HG03571 (cell line): ENCODE results near the gene NCBP1.
"Not testable (repeated sequence)": the region's sequence is repeated elsewhere in the genome, so short reads cannot be mapped to it uniquely, and the experiment has no call there.

Source experiments
- ATAC-seq: cut with Tn5 transposase; IDR thresholded peaks from one replicate; pipeline ENCODE4 v1.9.1; 2021; ENCODE audit not compliant: unreplicated experiment

Gene NCBP1

DNA sequence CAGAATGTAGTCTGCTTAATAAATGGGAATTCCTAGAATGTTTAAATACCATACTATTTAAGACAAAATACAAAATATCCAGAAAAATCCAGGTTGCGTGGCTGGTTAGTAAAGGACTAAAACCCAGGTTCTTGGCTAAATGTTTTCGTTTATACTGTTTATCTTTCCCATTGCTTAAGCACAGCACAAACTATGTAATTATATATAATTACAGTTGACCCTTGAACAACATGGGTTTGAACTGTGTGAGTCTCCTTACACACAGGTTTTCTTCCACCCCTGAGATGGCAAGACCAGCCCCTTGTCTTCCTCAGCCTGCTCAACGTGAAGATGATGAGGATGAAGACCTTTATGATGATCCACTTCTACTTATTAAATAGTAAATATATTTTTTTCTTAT lies 38.8 kb downstream of the NCBP1 start:
- ATAC-seq: no peak

DNA sequence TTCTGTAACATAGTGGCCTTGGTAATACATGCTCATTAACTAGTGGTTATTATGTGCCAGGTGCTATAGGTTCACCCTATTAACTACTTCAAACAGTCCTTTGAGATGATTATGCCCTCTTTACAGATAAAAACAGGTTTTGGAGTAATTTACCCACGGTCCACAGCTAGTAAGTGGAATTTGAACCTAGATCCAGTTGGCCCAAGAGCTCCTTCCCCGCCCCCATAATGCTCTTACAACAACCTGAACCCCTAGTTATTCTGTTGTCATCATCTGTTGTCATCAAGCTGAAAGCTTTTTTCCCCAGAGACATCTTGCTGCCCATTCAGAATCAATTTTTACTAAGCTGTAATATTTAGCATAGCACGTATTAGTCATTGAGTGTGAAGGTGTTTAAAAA lies 40.3 kb downstream of the NCBP1 start:
- ATAC-seq: no peak

DNA sequence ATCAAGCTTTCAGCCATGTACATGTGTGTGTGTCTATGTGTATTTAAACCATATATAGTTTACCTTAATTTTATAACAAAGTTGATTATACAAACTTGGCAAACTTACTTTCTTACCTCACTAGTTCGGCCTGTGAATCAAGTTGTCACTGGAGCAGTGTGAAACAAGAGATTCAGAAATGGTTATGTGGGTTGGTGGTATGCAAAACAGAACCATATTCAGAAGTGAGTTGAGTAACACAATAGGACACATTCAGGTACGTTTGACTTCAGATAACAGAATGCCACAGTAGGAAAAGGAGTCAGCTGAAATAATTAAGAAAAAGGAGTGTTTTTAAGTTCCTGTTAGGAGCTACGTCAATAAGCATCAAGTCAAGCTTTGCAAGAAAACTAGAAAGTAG lies 42.0 kb downstream of the NCBP1 start:
- no peak for ATAC-seq

DNA sequence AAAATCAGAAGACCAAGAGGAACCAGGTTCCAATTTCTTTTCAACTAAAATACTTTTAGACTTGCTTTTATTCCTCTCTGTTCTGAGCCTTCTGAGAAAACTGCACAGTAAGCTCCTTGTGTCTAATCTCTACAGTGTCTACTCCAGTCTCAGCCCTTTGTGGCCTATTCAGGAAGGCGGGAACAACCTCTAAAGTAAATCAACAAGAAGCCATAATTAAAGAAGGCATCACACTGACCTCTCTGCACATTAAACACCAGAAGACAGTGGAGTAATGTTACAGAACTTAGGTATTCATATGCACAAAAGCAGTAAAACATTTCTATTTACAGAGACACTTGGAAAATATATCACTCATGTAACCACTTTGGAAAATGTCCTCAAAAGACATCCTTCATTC lies 48.6 kb downstream of the NCBP1 start:
- no peak for ATAC-seq

DNA sequence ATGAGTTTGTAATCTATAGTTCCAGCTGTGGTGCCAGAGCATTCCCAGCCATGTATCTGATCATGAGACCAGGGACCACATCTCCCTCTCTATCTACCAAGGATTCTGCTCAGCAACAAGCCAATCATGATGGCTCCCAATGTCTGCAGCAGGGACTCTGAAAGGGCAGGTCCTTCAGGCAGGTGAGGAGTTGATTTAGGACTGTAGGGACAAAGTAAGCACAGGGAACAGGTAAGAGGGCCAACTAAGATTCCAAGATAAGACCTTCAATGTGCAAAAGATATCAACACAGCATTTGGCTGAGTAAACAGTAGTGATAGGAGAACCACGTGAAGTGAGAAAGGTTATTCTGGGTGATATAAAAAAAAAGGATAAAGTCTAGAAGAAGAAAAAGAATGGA lies 55.0 kb downstream of the NCBP1 start:
- ATAC-seq: no peak

DNA sequence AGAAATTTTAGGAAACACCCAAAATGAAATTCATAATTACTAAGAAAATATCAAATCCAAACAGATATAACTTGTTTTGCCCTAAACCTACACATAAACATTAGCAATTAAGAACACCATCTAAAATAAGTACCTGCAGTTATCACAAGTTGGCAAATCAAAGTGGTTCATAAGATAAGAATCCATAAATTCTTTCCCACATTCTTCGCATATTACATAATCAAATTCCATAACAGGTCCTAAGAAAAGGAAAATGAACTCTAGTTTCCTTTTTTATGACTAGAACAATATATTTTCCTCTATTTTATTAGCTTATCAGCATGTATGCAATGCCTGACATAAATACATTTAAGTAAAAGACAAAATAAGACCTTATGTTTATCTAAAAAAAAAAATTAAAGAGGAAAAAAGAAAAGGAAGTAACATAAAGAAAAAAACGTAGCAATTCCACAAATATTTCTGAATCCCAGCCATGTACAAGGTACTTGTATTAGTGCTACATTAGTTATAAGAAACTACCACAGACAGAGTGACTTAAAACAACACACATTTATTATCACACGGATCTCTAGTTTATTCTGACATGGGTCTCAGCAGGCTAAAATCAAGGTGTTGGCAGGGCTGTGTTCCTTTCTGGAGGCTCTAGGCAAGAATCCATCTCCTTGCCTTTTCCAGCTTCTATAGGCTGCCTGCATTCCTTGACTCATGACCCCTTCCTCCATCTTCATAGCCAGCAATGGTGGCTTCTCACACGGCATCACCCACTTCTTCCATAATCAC lies 56.0 kb downstream of the NCBP1 start:
- no peak for ATAC-seq

DNA sequence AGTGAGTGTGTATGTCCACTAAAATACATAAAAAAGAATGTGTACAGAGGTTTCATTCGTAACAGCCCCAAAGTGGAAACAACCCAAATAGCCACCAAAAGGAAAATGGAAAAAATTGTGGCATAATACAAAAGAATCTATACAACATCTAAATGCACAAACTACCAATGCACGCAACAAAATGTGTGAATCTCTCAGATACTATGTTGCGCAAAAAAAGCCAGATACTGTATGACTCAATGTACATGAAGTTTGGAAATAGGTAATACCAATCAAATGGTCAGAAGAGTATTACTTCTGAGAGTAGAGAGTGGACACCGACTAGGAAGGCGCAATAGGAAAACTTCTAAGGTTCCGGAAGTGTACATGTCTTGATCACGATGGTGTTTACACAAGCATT lies 61.1 kb downstream of the NCBP1 start:
- no peak for ATAC-seq

DNA sequence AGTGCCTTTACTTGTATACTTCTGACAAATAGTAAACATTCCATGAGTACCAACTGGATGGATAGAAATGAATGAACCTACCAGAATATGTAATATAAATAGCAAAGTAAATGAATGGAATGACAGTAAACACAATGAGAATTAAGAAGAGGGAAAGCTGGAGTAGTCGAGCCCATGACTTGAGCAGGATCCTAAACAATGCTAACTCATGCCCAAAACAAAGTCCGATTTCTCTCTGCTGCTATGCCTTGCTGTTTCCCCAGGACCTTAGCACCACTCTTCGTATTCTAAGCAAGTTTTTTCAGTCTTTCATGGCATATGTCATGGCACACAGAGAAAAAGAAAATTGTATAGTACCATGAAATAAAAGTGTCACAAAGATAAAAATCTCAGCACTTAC lies 61.8 kb downstream of the NCBP1 start:
- no peak for ATAC-seq

DNA sequence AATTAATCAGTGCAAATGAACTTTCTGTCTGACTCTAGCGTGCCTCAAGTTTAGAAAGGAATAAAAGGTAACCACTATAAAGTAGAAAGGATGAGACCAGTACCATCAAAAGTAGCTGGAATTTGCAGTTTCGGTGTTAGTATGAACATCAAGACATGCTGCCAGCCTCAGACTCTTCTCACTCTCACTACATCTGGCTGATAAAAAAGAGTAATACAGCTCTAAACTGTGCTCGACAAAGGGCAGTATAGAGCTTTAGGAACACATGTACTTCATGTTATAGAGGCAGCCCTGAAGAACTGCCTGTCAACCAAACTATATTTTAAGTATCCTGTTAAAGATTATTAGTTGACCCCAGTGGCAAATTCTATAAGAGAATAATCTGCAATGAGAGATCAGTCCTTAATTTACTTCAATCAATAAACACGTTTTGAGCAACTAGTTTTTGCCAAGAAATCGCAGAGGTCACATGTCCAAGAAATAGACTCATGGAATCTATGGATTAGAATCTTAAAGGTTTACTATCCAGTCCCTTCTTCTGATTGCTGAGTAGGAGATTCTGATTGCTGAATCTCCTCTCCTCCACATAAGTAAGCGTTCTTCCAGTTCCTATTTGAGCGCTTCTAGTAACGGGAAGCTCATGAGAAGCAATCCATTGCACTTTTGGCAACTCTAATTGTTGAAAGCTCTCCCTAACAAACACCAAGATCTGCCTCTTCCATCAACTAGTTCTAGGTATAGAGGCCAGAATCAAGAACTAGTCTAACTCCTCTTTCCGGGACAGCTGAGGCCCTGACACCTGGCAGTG lies 62.6 kb downstream of the NCBP1 start:
- ATAC-seq: peak; percentile 1

DNA sequence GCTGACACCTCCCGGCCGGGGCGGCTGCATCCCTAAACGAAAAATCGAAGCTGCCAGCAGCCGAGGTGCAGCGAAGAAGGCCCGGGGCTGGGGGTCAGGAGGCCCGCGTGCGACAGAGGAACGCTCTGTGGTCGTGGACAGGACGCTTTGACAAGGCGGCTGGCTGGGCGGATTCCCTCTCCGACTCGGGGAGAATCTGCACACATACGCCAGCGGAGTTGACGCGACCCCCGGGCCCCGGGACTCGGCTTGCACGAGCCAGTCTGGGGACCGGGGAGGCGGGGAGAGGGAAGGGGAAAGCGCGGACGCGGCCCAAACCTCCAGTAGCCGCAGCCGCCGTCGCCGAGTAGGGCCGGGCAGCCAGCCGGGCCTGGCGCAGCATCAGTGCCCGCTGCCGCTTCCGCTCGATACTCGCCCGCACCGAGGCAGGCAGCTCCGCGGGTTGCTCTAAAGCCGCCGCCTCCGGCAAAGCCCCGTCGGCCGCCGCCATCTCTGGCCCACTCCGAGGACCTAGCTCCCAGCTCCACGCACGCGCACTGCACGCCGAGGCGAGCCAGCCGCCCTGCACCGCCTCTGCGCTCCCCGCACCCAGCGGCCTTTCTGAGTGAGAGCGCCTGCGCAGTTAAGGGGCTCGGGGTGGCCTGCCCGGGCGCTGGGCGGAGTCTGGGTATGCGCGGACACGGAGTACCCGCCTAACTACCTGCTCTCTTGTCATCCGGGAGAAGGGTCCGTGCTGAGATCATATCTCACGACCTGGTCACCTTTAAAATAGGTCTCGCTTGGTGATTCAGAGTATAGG lies 63.4 kb downstream of the NCBP1 start, which contains the start of gene XPA:
Gene XPA, minus strand, starts transcription at position 538 of the 799 bp plus-strand sequence. Its CDS starts 48 bp downstream, at position 490.
- ATAC-seq: peak; percentile 85

DNA sequence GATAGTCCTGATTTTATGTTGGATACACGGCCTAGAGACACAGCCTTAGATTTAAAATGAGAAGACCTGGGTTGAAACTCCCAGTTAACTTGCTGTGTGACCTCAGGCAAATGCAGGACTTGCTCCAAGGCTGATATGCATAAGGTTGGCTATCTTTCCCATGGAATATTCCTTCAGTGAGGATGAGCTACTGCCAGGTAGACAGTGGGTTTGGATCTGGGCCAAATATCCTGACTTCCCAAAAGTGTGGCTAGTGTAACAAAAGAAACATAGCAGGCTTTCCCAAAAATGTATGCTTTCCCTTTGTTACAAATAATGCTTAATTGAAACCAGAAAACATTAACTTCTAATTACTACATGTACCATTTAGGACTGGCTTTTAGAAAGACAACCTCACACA lies 64.2 kb downstream of the NCBP1 start:
- no peak for ATAC-seq

DNA sequence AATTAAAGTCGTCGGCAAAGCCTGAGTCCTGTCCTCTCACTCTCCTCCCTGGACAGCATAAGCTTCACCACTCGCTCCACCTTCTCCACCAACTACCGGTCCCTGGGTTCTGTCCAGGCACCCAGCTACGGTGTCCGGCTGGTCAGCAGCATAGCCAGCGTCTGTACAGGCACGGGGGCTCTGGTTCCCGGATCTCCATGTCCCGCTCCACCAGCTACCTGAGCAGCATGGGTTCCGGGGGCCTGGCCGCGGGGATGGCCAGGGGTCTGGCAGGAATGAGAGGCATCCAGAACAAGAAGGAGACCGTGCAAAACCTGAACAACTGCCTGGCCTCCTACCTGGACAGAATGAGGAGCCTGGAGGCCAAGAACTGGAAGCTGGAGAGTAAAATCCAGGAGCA lies 65.2 kb downstream of the NCBP1 start:
- ATAC-seq: no peak

DNA sequence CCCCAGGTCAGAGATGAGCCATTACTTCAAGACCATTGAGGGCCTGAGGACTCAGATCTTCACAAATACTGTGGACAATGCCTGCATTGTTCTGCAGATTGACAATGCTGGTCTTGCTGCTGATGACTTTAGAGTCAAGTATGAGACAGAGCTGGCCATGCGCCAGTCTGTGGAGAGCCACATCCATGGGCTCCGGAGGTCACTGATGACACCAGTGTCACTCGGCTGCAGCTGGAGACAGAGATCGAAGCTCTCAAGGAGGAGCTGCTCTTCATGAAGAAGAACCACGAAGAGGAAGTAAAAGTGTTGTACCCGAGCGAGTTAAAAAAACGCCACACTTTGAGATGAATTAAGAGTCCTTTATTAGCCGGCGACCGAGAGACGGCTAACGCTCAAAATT lies 65.7 kb downstream of the NCBP1 start:
- not testable (repeated sequence) for ATAC-seq

DNA sequence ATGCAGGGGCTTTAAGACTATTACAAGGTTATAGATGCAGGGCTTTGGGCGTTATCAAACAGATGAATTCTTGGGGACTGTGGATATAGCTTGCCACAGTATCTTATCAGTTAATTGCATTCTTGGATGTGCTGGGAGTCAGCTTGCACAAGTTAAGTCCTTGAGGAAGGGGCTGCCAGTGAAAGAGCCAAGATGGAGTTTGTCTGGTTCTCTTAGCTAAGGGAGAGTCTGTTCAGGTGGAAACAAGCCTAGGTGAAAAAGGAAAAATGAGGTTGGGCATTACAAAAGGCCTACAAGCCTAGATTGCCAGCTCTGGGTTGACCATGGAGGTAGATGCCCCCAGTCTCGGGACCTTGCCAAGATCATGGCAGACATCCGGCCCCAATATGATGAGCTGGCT lies 66.2 kb downstream of the NCBP1 start:
- ATAC-seq: not testable (repeated sequence)

DNA sequence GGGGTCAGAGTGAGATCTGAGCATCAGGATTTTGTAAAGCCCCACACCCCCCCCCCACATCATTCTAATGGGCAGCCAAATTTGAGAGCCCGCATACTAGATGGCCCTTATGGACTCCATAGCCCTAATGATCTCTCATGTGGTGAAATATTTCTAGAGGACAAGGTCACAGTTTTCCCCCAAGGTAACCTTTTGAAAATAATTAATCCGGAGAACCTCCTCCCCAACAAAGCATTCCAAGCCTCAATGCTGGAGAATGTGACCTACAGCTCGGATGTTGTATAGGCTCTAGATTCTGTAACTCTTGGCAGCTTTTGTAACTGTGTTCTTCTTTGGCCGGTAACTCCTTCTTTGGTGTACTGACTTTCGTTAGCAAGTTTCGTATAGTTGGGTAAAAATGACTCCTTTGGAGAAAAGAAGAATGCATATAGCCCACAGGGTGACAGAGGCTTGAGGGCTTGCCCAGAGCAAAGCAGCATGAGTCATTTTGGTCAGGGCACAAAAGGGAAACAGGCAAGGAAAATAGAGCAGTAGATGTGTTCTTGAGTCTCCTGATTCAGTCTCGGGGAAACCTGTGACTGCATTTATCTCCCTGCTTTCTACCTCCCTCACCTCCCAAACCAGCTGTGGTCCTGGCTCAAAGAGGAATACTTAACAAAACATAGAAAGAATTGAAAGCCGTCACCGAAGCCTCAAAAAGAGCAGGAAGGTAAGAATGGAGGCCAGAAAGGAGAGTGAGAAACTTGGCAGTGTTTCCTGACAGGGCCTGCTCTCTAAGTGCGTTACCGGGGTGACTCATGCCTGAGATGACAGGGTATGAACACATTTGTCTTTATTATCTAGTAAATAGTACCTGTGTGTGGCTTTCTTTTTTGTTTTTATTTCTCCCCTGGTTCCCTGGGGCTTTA lies 70.1 kb downstream of the NCBP1 start:
- ATAC-seq: no peak

DNA sequence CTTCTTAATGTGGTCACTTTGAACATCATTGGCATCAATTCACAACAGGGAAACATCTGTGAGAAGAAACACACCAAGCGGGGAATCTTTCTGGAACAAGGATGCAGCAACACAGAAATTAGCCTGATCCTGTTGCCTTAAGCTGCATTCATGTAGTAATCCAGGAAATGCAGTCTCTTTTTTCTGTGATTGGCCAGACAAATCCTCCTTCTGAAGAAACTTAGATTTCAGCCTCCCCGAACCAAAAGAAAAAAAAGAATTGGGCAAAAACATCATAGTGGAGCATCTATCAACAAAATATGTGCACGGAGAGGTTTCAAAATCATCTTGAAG lies 70.7 kb downstream of the NCBP1 start:
- no peak for ATAC-seq

DNA sequence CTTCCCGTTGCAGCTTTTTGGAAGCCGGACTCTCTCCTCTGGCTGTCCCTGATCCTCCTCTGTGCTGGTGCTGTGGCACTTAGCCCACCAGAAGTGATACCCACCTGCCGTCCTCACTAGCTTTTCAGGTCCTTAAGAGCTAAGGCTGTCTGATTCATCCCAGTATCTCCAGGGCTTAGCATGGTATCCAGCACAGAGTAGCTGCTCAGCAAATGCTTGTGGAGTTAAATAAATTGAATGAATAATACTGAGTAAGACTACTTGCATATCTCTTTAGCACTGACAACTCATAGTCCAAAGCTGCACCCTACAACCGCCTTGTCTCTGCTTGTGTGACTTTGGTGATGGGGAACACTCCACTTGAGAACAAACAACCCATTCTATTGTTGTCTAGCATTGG lies 71.2 kb downstream of the NCBP1 start:
- no peak for ATAC-seq

DNA sequence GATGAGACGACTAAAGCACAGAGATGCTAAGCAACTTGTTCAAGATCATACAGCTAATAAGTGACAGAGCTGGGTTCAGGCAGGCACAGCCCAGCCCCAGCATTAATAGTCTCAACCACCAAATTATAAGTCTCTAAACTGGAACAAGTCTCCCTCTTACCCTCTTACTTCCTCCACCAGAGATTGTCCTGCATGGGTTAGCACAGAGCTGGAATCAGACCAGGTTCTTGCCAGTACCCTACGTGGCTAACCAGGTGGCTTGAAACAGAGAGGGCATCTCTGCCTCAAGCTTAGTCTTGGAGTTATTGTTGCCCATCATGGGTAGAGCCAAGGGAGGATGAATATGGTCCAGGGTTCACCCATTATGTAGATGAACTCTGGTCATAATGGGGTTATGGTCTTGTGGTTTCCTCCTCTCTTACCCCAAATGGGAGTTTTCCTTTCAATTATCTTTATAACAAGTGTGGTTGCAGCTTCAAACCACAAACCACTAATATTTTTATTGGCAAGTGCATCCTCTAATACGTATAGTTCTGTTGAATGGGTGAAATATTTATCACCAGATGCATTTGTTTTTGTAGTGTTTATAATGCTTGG lies 71.8 kb downstream of the NCBP1 start:
- ATAC-seq: no peak

DNA sequence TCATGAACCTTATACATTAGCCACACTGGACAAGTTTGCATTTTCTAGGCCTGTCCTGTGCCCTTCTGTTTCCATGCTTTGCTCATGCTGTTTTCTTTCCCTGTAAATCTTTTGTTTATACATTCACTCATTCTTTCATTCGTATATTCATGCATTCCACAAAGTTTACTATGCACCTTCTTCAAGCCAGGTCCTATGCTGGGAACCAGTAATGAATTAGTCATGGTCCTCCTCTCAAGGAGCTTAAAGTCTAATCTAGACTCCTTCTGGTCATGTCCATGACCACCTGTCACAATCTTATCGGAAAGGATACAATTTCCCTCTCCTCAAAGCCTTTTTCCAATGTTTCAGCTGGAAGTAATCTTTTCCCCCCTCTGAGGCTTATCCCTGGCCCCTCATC lies 72.6 kb downstream of the NCBP1 start:
- no peak for ATAC-seq
